Measurements from ENCODE around the gene LIMK2.
"Not testable (repeated sequence)": the region's sequence is repeated elsewhere in the genome, so short reads cannot be mapped to it uniquely, and the experiment has no call there.

The LIMK2 gene

GRCh38 chr22:31290494-31291471 lies 78.7 kb downstream of the LIMK2 start:
- DNase-seq (ENCODE audit: low spot score), result peak; percentile 93

- DNase-seq (ENCODE audit: low spot score), result peak; percentile 42
Observed at GRCh38 chr22:31291481-31292235, 79.6 kb downstream of the LIMK2 start.

- DNase-seq (ENCODE audit: low spot score), result peak; percentile 94
Observed at GRCh38 chr22:31292236-31292989, 80.3 kb downstream of the LIMK2 start, which contains the start of gene PIK3IP1. Gene PIK3IP1, minus strand, starts transcription at chr22:31292488. Its CDS starts 144 bp downstream, at chr22:31292344.

- no peak for DNase-seq (ENCODE audit: low spot score)
Observed at GRCh38 chr22:31295360-31295759, 83.3 kb downstream of the LIMK2 start.

GRCh38 chr22:31295831-31296657 lies 83.9 kb downstream of the LIMK2 start:
- DNase-seq (ENCODE audit: low spot score), result no peak

GRCh38 chr22:31300896-31301295 lies 88.8 kb downstream of the LIMK2 start:
- DNase-seq (ENCODE audit: low spot score), result no peak

- DNase-seq (ENCODE audit: low spot score), result no peak
Observed at GRCh38 chr22:31302006-31302405, 89.9 kb downstream of the LIMK2 start.

- no peak for DNase-seq (ENCODE audit: low spot score)
Observed at GRCh38 chr22:31302537-31302936, 90.4 kb downstream of the LIMK2 start.

- no peak for DNase-seq (ENCODE audit: low spot score)
Observed at GRCh38 chr22:31305194-31305593, 93.1 kb downstream of the LIMK2 start.

- no peak for DNase-seq (ENCODE audit: low spot score)
Observed at GRCh38 chr22:31308181-31308580, 96.1 kb downstream of the LIMK2 start.

GRCh38 chr22:31313366-31314147 lies 101.5 kb downstream of the LIMK2 start:
- peak; percentile 57 for DNase-seq (ENCODE audit: low spot score)

GRCh38 chr22:31314220-31314619 lies 102.1 kb downstream of the LIMK2 start:
- not testable (repeated sequence) for DNase-seq (ENCODE audit: low spot score)

- no peak for DNase-seq (ENCODE audit: low spot score)
Observed at GRCh38 chr22:31321421-31321820, 109.3 kb downstream of the LIMK2 start.

- no peak for DNase-seq (ENCODE audit: low spot score)
Observed at GRCh38 chr22:31323578-31324550, 111.8 kb downstream of the LIMK2 start.

GRCh38 chr22:31326877-31327276 lies 114.8 kb downstream of the LIMK2 start:
- no peak for DNase-seq (ENCODE audit: low spot score)

- no peak for DNase-seq (ENCODE audit: low spot score)
Observed at GRCh38 chr22:31327806-31328543, 115.9 kb downstream of the LIMK2 start.

- no peak for DNase-seq (ENCODE audit: low spot score)
Observed at GRCh38 chr22:31328544-31328960, 116.5 kb downstream of the LIMK2 start.

GRCh38 chr22:31329029-31329428 lies 116.9 kb downstream of the LIMK2 start:
- DNase-seq (ENCODE audit: low spot score), result no peak
